Measurements from ENCODE around the gene IL31. TPM values are rescaled to one million over a fixed set of nuclear protein-coding genes. Genes with fewer than 3 reads are reported as not detected.

IL31 gene
- total RNA-seq, 1 experiment from 2014 or later: not detected

GRCh38 chr12:122208073-122208820 lies 34.2 kb upstream of the IL31 start:
- intact Hi-C loops (cut with micrococcal nuclease; ENCODE audit: unreplicated experiment): no loop called here
- no peak for DNase-seq (ENCODE audit: low spot score)
- H3K4me3 ChIP-seq (ENCODE audit: low read depth, low read length, poor library complexity, severe bottlenecking): no peak overlapping the region
- ChIA-PET CTCF (no interaction called here), POLR2A (ENCODE audit: low non-redundant PET) (interaction anchor here (0.6 kb wide), 1 partner anchor 287 kb away, joined by 5 read pairs; no protein-coding TSS in a partner anchor)
- peaks cover 8% of the 10 kb centered on the region for H3K4me1 ChIP-seq (ENCODE audit: insufficient read depth, low read length, poor library complexity, severe bottlenecking)
- peaks cover 15% of the 10 kb centered on the region for H3K27me3 ChIP-seq (replicated peaks; ENCODE audit: insufficient read depth, low read depth, low read length, poor library complexity)
- TF ChIP-seq CTCF (conservative IDR thresholded peaks at IDR 0.05; ENCODE audit: low read depth, low read length) (no peak), EZH2 (IDR thresholded peaks at IDR 0.05; ENCODE audit: borderline replicate concordance, low read depth, low read length, poor library complexity, severe bottlenecking) (no peak)
- no peaks in the 10 kb centered on the region for H3K9me3 ChIP-seq (ENCODE audit: low read depth, low read length, poor library complexity, severe bottlenecking)
- BruUV-seq (replicated peaks): TSS peak; percentile 49
- H3K27ac ChIP-seq (ENCODE audit: low read depth, low read length, poor library complexity, severe bottlenecking): no peak overlapping the region
- H3K36me3 ChIP-seq (ENCODE audit: insufficient read depth, low read length, poor library complexity, severe bottlenecking): peaks cover 38% of the 10 kb centered on the region

DNA sequence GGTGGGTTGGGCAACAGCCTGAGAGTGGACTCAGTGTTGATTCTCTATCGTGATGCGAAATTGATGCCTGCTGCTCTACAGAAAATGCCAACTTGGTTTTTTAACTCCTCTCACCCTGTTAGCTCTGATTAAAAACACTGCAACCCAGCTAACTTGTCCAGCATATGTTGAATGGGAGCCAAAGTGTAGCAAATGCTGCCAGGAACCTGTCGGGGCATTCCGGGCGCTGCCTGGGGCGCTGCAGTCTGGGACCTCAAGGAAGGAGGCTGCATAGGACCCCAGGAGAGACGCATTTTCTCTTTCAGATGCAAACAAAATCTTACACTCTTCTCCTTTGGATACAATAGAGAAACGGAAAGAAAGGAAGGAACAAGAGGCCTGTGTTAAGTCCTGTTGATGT lies 33.4 kb upstream of the IL31 start:
- Histone ChIP-seq H3K4me3 (ENCODE audit: low read depth, low read length, poor library complexity, severe bottlenecking) (no peak overlapping the region), H3K27ac (ENCODE audit: low read depth, low read length, poor library complexity, severe bottlenecking) (no peak overlapping the region), H3K4me1 (ENCODE audit: insufficient read depth, low read length, poor library complexity, severe bottlenecking) (peaks cover 10% of the 10 kb centered on the region), H3K36me3 (ENCODE audit: insufficient read depth, low read length, poor library complexity, severe bottlenecking) (peaks cover 30% of the 10 kb centered on the region), H3K27me3 (replicated peaks; ENCODE audit: insufficient read depth, low read depth, low read length, poor library complexity) (peaks cover 15% of the 10 kb centered on the region), H3K9me3 (ENCODE audit: low read depth, low read length, poor library complexity, severe bottlenecking) (no peaks in the 10 kb centered on the region)
- ChIA-PET CTCF (no interaction called here), POLR2A (ENCODE audit: low non-redundant PET) (interaction anchor here (0.5 kb wide), 1 partner anchor 19 kb away, joined by 7 read pairs; the partner anchor contains the start of gene DIABLO)
- TF ChIP-seq EZH2 (IDR thresholded peaks at IDR 0.05; ENCODE audit: borderline replicate concordance, low read depth, low read length, poor library complexity, severe bottlenecking): no peak
- TF ChIP-seq CTCF (conservative IDR thresholded peaks at IDR 0.05; ENCODE audit: low read depth, low read length): no peak
- DNase-seq (ENCODE audit: low spot score): no peak
- intact Hi-C loops (cut with micrococcal nuclease; ENCODE audit: unreplicated experiment): no loop called here
- no TSS peak for BruUV-seq (replicated peaks)

GRCh38 chr12:122206976-122207375 lies 33.0 kb upstream of the IL31 start:
- BruUV-seq (replicated peaks): no TSS peak
- H3K4me1 ChIP-seq (ENCODE audit: insufficient read depth, low read length, poor library complexity, severe bottlenecking): peaks cover 14% of the 10 kb centered on the region
- H3K36me3 ChIP-seq (ENCODE audit: insufficient read depth, low read length, poor library complexity, severe bottlenecking): peaks cover 26% of the 10 kb centered on the region
- no peaks in the 10 kb centered on the region for H3K9me3 ChIP-seq (ENCODE audit: low read depth, low read length, poor library complexity, severe bottlenecking)
- H3K4me3 ChIP-seq (ENCODE audit: low read depth, low read length, poor library complexity, severe bottlenecking): no peak overlapping the region
- TF ChIP-seq EZH2 (IDR thresholded peaks at IDR 0.05; ENCODE audit: borderline replicate concordance, low read depth, low read length, poor library complexity, severe bottlenecking) (no peak), CTCF (conservative IDR thresholded peaks at IDR 0.05; ENCODE audit: low read depth, low read length) (no peak)
- peaks cover 15% of the 10 kb centered on the region for H3K27me3 ChIP-seq (replicated peaks; ENCODE audit: insufficient read depth, low read depth, low read length, poor library complexity)
- ChIA-PET CTCF (no interaction called here), POLR2A (ENCODE audit: low non-redundant PET) (interaction anchor here (0.5 kb wide), 1 partner anchor 19 kb away, joined by 7 read pairs; the partner anchor contains the start of gene DIABLO)
- intact Hi-C loops (cut with micrococcal nuclease; ENCODE audit: unreplicated experiment): no loop called here
- no peak overlapping the region for H3K27ac ChIP-seq (ENCODE audit: low read depth, low read length, poor library complexity, severe bottlenecking)
- no peak for DNase-seq (ENCODE audit: low spot score)

Measured in A673 (cell line).